ENCODE results near the gene ASTN2. TPM values are rescaled to one million over a fixed set of nuclear protein-coding genes. Genes with fewer than 3 reads are reported as not detected.

The ASTN2 gene
- total and polyA plus RNA-seq, 2 experiments from 2014 or later: 7.0 to 24.6 TPM

DNA sequence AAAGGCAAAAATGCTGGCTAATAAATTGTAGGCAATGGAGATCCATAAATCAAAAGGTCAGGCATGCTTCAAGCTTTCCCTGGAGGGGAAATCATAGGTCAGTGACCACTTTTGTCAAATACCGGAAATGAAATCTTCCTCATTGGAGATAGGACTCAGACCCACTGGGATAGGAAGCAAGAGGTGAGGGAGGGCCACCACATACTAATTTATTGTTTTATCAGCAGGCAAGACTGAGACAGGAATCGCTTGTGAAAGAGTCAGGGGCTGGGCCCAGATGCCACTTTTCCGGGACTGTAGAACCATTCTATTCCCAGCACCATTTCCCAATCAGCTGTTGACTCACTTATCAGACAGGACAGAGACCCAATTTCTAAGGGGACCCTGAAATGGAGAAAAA lies 984.0 kb downstream of the ASTN2 start:
- no peak for DNase-seq (ENCODE audit: low spot score)

DNA sequence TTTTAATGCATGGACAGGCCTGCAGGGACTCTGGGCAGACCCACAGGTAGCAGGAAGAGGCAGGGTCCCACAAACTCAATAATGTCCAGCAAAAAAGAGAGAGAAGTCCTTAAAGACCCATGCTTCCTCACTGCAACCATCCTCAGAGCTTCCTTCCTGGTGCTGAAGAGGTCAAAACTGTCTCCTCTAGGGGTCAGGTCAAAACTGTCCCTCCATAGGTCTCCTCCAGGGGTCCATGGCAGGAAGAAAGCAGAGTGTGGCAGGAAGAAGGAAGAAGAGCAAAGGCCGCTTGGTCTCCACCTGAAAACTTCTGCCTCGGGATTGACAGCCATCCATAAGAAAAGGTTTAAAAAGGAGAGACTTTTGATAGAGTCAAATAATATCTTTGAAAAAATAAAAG lies 989.6 kb downstream of the ASTN2 start:
- Histone ChIP-seq H3K27me3 (ENCODE audit: insufficient read depth) (no peaks in the 10 kb centered on the region), H4K20me1 (replicated peaks; ENCODE audit: insufficient read depth) (no peaks in the 10 kb centered on the region), H3K4me3 (no peak overlapping the region), H3K9me2 (ENCODE audit: insufficient read depth) (no peaks in the 10 kb centered on the region), H3K4me2 (no peak overlapping the region), H2AFZ (no peak overlapping the region), H3K79me2 (replicated peaks; ENCODE audit: insufficient read depth) (no peaks in the 10 kb centered on the region), H3K27ac (ENCODE audit: low read depth) (no peak overlapping the region), H3K36me3 (ENCODE audit: insufficient read depth) (no peaks in the 10 kb centered on the region), H3K4me1 (ENCODE audit: insufficient read depth) (no peaks in the 10 kb centered on the region), H3F3A (replicated peaks; ENCODE audit: low read depth) (no peaks in the 10 kb centered on the region)
- TF ChIP-seq POLR2AphosphoS5 (IDR thresholded peaks at IDR 0.05; ENCODE audit: low read depth) (no peak), NANOG (IDR thresholded peaks at IDR 0.05; ENCODE audit: borderline replicate concordance) (no peak), CREB1 (CRISPR knock-in tag; IDR thresholded peaks at IDR 0.05; ENCODE audit: low read depth) (no peak), EZH2phosphoT487 (IDR thresholded peaks at IDR 0.05; ENCODE audit: unreplicated experiment) (no peak)
- TF ChIP-seq, protein P1, sequence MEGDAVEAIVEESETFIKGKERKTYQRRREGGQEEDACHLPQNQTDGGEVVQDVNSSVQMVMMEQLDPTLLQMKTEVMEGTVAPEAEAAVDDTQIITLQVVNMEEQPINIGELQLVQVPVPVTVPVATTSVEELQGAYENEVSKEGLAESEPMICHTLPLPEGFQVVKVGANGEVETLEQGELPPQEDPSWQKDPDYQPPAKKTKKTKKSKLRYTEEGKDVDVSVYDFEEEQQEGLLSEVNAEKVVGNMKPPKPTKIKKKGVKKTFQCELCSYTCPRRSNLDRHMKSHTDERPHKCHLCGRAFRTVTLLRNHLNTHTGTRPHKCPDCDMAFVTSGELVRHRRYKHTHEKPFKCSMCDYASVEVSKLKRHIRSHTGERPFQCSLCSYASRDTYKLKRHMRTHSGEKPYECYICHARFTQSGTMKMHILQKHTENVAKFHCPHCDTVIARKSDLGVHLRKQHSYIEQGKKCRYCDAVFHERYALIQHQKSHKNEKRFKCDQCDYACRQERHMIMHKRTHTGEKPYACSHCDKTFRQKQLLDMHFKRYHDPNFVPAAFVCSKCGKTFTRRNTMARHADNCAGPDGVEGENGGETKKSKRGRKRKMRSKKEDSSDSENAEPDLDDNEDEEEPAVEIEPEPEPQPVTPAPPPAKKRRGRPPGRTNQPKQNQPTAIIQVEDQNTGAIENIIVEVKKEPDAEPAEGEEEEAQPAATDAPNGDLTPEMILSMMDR (conservative IDR thresholded peaks at IDR 0.05; ENCODE audit: low read depth in 2 of 2): no peak
- H3K27ac Mint-ChIP-seq: no peak overlapping the region
- H3K9me3 Mint-ChIP-seq: peaks cover 3% of the 10 kb centered on the region; the same call in 1 of the 3 replicates
- H3K4me1 Mint-ChIP-seq: no peaks in the 10 kb centered on the region
- no peak for DNase-seq (ENCODE audit: low spot score)
- ATAC-seq: no peak
- no peak overlapping the region for H3K4me3 Mint-ChIP-seq
- peaks cover 6% of the 10 kb centered on the region; the same call in 1 of the 3 replicates for H3K36me3 Mint-ChIP-seq (ENCODE audit: low read depth)
- H3K27me3 Mint-ChIP-seq (ENCODE audit: insufficient read depth, low read depth, poor library complexity): no peaks in the 10 kb centered on the region

More for the DNA sequence above, 984.0 kb downstream of the ASTN2 start:
- H3F3A ChIP-seq (replicated peaks; ENCODE audit: low read depth): no peaks in the 10 kb centered on the region
- no peaks in the 10 kb centered on the region for H4K20me1 ChIP-seq (replicated peaks; ENCODE audit: insufficient read depth)
- H3K27me3 Mint-ChIP-seq (ENCODE audit: insufficient read depth, low read depth, poor library complexity): peaks cover 2% of the 10 kb centered on the region
- H3K27ac Mint-ChIP-seq: no peak overlapping the region
- TF ChIP-seq, protein P2, sequence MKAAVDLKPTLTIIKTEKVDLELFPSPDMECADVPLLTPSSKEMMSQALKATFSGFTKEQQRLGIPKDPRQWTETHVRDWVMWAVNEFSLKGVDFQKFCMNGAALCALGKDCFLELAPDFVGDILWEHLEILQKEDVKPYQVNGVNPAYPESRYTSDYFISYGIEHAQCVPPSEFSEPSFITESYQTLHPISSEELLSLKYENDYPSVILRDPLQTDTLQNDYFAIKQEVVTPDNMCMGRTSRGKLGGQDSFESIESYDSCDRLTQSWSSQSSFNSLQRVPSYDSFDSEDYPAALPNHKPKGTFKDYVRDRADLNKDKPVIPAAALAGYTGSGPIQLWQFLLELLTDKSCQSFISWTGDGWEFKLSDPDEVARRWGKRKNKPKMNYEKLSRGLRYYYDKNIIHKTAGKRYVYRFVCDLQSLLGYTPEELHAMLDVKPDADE (IDR thresholded peaks at IDR 0.05): no peak
- TF ChIP-seq CREB1 (CRISPR knock-in tag; IDR thresholded peaks at IDR 0.05; ENCODE audit: low read depth) (no peak), ZNF114 (CRISPR knock-in tag; IDR thresholded peaks at IDR 0.05) (no peak), ZNF331 (CRISPR knock-in tag; IDR thresholded peaks at IDR 0.05; ENCODE audit: low read depth) (no peak)
- H3K4me2 ChIP-seq: no peak overlapping the region
- no peaks in the 10 kb centered on the region for H3K36me3 ChIP-seq (ENCODE audit: insufficient read depth)
- no peaks in the 10 kb centered on the region for H3K27me3 ChIP-seq (ENCODE audit: insufficient read depth)
- H3K9me3 Mint-ChIP-seq: peaks cover 3% of the 10 kb centered on the region; the same call in 1 of the 3 replicates
- ATAC-seq: no peak
- peaks cover under 1% of the 10 kb centered on the region; the same call in 1 of the 3 replicates for H3K36me3 Mint-ChIP-seq (ENCODE audit: low read depth)
- H3K27ac ChIP-seq (ENCODE audit: low read depth): no peak overlapping the region
- H2AFZ ChIP-seq: no peak overlapping the region
- peaks cover 3% of the 10 kb centered on the region for H3K4me1 Mint-ChIP-seq
- H3K4me3 ChIP-seq: no peak overlapping the region
- no peaks in the 10 kb centered on the region for H3K79me2 ChIP-seq (replicated peaks; ENCODE audit: insufficient read depth)
- H3K4me1 ChIP-seq (ENCODE audit: insufficient read depth): no peaks in the 10 kb centered on the region
- 0 out of 2 replicates have a peak, but pooled peaks cover 7% of the 10 kb centered on the region for H3K9me2 ChIP-seq (ENCODE audit: insufficient read depth)
- no peak overlapping the region for H3K4me3 Mint-ChIP-seq

Measured in GM23338 (cell line).